Erythroblast (primary cell): Measurements from ENCODE around the gene ATP13A4.

Experiments used
- DNase-seq, 2 experiments: peaks; one replicate each; lab custom pipeline; 2025; lab: John Stamatoyannopoulos, UW
- GATA1 ChIP-seq: IDR thresholded peaks from 2 replicates; pipeline ENCODE4 v1.6.1; 2011; ENCODE audit warnings: low read depth, mild to moderate bottlenecking, control low read depth, low read length, moderate library complexity
- POLR2A ChIP-seq: IDR thresholded peaks from 2 replicates; pipeline ENCODE4 v1.6.1; 2011; ENCODE audit warnings: mild to moderate bottlenecking, low read length

ATP13A4 gene, protein sequence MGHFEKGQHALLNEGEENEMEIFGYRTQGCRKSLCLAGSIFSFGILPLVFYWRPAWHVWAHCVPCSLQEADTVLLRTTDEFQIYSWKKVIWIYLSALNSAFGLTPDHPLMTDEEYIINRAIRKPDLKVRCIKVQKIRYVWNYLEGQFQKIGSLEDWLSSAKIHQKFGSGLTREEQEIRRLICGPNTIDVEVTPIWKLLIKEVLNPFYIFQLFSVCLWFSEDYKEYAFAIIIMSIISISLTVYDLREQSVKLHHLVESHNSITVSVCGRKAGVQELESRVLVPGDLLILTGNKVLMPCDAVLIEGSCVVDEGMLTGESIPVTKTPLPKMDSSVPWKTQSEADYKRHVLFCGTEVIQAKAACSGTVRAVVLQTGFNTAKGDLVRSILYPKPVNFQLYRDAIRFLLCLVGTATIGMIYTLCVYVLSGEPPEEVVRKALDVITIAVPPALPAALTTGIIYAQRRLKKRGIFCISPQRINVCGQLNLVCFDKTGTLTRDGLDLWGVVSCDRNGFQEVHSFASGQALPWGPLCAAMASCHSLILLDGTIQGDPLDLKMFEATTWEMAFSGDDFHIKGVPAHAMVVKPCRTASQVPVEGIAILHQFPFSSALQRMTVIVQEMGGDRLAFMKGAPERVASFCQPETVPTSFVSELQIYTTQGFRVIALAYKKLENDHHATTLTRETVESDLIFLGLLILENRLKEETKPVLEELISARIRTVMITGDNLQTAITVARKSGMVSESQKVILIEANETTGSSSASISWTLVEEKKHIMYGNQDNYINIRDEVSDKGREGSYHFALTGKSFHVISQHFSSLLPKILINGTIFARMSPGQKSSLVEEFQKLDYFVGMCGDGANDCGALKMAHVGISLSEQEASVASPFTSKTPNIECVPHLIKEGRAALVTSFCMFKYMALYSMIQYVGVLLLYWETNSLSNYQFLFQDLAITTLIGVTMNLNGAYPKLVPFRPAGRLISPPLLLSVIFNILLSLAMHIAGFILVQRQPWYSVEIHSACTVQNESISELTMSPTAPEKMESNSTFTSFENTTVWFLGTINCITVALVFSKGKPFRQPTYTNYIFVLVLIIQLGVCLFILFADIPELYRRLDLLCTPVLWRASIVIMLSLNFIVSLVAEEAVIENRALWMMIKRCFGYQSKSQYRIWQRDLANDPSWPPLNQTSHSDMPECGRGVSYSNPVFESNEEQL

DNA sequence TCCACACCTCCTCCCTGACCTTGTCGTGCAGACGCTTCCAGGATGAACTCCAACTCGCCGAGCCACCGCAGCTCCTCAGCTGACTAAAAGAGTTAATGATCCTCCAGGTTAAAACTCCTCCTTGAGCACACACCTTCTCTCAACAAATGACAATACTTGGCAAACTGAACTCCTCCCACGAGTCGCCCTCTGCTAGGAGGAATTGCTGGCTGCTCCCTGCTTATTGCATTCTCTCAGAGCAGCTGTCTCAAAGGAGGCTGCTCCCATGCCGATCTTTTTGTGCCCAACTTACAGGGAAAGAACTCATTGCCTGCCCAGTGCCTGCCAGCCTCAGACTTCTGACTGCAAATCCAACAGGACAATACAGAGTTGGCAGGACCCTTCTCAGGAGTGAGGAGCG, at the start of gene ATP13A4:
ATP13A4 (minus strand) TSS at position 85 of the 400 bp plus-strand sequence. CDS start 96 bp downstream, outside the sequence.
- no peak for DNase-seq
- TF ChIP-seq POLR2A (no peak), GATA1 (no peak)

DNA sequence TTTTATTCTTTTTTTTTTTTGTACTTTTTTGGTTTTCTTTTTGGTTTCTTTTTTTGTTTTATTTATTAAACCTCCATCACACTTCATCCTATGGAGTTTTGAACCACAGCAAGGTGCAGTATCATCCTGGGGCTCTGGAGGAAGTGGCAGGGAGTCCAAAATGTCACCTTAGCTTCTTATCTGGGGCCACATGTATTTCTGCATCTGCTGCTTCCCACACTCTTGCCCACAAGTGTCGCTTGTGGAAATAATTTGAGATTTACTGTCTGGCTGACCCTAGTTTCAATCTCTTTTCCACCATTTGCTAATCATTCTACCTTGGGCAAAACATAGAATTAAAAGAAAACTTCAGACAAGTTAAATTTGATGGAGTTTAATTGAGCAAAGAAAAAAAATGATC, 44.7 kb upstream of the ATP13A4 start:
- TF ChIP-seq POLR2A (no peak), GATA1 (no peak)
- peak in 1 of 2 experiments; percentile 26 for DNase-seq

DNA sequence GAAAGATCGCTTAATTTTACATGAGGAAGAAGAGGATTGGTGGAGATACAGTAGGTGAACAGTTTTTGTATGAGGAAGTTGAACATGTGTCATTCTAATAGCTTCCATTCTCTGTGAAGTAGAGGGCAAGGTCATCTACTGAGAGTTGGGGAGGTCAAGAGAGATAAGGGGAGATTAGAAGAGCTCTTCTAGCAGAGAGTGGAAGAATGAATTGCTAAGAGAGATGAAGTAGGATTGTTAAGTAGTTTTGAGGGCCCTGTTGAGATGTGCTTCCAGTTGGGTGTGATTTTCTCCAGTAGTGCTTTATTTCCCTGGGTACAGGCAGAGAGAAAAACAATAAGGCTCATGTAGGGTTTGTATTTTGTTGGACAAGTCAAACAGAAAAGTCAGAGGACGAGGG, 43.5 kb upstream of the ATP13A4 start:
- TF ChIP-seq POLR2A = no peak
- TF ChIP-seq GATA1 = no peak
- peak in 1 of 2 experiments; percentile 40 for DNase-seq

DNA sequence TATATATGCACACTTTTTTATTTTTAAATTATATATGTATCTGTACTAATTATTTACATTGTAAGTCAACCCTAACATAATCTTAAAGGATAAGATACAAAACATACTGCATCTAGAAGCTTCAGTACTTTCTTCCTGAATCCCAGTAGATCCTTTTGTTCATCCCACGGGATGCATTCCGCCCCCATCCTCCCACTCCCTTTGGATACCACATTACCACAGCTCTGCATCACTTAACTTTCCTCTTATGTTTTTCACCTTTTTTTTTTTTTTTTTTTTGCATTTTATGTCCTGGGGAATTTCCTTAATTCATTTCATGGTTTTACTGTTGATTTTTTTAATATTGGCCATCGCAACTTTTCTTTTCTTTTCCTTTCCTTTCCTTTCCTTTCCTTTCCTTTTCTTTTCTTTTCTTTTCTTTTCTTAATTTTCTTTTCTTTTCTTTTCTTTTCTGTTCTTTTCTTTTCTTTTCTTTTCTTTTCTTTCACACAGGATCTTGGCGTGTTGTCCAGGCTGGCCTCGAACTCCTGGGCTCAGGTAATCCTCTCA, 41.3 kb upstream of the ATP13A4 start:
- DNase-seq = no peak
- TF ChIP-seq POLR2A (no peak), GATA1 (no peak)

DNA sequence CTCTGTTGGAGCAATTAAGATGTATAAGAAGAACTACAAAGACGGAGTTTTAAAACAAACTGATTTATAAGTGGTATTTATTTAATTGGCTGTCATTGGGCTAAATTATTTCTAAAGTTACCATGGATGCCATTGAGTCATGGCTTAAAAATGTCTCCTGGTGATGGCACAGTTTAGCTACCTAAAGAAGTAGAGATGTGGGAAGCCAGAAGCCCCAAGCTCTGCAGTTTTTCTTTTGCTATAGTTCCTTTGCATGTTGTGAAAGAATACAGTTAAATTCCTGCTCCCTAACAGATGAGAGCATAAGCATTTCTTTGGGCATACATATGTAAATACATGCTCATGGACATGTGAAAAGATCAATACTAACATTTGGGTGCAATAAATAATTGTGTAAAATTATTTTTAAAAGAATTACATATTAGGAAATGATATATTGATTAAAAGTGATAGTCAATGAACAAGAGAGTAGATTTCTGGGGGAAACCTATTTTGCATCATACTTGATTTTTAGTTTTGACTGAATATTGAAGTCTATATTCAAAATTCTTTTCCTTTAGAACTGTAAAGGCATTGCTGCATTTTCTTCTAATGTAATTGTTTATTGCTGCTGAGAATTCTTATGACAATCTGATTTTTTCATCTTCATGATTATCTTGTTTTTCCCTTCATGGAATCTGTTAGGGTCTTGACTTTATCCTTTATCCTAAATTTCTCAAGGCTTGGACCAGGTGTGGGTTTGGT, 40.4 kb upstream of the ATP13A4 start:
- no peak for DNase-seq
- TF ChIP-seq POLR2A (no peak), GATA1 (no peak)

DNA sequence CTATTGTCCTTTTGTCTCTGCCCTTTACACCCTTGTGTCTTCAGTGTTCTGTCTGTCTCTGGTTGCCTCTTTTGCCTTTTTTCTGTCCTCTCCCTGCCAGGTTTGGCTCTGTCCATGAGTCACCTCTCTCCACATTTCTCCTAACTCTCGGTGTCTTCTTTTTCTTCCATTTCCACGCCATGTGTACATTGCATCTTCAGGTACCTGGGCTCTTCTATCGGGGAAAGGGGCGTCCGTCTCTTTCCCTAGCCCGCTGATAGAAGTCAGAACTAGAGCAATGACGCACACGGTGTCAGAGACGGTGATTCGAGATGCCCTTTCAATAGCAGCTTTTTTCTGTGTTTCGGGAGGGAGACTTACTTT, 39.0 kb upstream of the ATP13A4 start:
- DNase-seq = peak; percentile 76 to 77
- no peak for TF ChIP-seq GATA1
- TF ChIP-seq POLR2A = no peak

DNA sequence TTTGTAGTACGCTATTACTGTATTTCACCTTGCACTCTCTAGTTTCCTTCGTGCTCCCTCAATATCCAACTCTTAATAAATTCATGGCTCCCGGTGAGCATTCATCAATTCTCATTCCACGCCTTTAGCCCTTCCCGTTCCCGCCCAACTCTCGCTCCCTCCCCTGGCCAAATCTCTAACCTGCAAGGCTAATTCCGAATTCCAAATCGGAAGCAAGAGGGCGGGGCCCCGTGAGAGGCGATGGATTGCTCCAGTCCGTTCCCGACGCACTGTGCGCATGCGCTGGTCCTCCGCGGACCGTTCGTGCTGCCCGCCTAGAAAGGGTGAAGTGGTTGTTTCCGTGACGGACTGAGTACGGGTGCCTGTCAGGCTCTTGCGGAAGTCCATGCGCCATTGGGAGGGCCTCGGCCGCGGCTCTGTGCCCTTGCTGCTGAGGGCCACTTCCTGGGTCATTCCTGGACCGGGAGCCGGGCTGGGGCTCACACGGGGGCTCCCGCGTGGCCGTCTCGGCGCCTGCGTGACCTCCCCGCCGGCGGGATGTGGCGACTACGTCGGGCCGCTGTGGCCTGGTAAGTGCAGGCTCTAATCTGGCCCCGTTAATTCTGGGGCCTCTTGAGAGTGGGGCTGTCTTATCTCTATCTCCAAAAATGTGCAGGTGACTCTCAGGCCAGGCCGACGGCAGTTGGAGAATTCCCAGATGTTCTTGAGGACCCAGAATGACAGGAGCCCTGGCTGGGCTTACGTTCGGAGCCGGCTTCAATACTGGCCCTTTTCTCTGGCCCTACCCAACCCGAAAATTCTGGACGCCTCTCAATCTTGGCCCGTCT, 38.4 kb upstream of the ATP13A4 start, which contains the start of gene OPA1:
OPA1 (plus strand) TSS at position 368 of the 827 bp plus-strand sequence; CDS start at position 538, 170 bp downstream.
- peak; percentile 96 to 97 for DNase-seq

DNA sequence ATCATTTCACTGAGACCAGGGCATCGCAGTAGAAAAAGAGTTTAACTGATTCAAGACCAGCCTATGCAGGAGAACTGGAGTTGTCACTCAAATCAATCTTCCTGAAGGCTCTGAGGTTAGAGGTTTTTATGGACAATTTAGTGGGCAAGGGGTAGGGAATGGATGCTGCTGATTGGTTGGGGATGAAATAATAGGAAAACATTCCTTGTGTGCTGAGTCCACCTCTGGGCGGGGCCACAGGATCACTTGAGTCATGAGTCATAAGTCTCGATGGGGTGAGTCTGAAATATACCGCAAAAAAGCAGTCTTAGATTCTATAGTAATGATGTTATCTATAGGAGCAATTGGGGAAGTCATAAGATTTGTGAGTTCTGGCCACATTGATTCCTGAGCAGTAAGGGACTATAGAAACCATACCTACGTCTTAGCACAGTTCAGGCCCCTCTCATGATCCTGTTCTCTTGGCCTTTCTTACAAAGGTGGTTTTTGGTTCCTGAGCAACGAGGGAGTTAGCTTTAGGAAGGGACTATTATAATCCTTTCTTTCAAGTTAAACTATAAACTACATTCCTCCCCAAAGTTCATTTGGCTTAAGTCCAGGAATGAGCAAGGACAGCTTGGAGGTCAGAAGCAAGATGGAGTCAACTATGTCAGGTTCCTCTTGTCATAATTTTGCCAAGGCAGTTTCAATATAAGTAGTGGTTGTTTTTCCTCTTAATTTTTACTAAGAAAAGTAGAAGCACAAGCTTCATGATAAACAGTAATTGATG, 35.6 kb upstream of the ATP13A4 start:
- DNase-seq = peak; percentile 37 to 40
- no peak for TF ChIP-seq GATA1
- no peak for TF ChIP-seq POLR2A

More for the DNA sequence above, 38.4 kb upstream of the ATP13A4 start, which contains the start of gene OPA1:
- TF ChIP-seq GATA1 (no peak), POLR2A (peak; percentile 91)

DNA sequence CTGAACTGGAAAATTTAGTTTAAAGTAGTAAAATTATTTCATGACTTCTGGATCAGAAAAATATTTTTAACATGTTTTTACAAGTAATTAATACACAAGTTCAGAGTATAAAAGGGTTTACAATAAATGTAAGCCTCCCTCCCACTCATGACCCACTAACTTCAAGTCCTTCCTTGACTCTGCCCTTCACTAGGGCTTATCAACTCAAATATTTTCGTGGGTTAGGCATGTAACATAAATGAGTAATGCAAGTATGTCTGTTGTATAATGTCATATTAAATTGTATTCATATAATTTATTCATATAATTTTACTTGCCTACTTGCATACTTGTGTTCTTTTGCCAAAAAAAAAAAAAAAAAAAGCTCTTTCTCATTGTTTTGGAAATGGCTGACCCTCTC, 34.9 kb upstream of the ATP13A4 start:
- TF ChIP-seq POLR2A (no peak), GATA1 (no peak)
- DNase-seq = no peak

DNA sequence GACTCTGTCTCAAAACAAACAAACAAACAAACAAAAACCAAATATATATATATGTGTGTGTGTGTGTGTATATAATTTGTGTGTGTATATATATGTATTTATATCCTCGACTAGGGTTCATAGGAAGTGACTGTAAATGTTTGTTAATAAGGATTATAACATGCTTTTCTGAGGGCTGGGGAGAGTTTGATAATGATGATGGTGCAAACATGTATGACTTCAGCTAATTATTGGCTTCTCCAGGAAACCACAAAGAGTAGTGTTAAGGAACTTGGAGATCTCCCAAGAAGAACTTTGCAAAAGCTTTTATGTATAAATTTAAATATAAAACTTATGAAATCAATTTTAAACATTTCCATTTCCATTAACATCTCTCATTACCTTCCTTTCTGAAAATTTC, 34.4 kb upstream of the ATP13A4 start:
- TF ChIP-seq POLR2A = no peak
- TF ChIP-seq GATA1 = no peak
- no peak for DNase-seq

DNA sequence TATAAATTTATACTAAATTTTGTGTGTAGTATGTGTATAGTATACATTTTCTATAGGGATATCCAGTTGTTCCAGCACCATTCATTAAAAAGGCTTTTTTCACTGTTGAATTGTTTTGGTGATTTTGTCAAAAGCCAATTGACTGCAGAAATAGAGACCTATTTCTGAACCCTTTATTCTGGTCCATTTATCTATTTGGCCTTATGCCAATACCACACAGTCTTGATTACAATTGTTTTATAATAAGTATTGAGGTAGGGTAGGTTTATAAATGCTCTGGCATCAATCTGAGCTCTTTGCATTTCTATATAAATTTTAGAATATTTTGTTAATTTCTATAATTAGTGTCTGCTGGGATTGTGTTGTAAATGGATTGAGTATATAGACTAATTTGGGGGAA, 31.8 kb upstream of the ATP13A4 start:
- TF ChIP-seq POLR2A (no peak), GATA1 (no peak)
- DNase-seq = no peak

DNA sequence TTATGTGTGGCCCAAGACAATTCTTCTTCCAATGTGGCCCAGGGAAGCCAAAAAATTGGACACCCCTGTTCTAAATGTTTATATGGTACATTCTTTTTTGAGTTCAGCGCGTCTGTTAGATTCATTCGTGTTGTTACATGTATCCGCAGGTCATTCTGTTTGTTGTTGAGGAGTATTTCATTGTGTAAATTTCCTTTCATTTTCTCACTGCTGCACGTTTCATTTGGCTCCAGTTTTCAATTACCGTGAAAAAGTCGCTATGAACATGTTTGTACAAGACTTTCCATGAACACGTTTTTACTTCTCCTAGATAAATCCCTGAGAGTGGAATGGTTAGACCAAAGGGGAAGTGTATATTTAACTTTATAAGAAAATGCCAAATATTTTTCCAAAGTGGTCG, 30.8 kb upstream of the ATP13A4 start:
- DNase-seq = no peak
- TF ChIP-seq POLR2A (no peak), GATA1 (no peak)
